ENCODE measurements around the gene ADTRP. TPM values are rescaled to one million over a fixed set of nuclear protein-coding genes. Genes with fewer than 3 reads are reported as not detected.

The ADTRP gene
- total and polyA plus RNA-seq, 2 experiments from 2014 or later = not detected

DNA sequence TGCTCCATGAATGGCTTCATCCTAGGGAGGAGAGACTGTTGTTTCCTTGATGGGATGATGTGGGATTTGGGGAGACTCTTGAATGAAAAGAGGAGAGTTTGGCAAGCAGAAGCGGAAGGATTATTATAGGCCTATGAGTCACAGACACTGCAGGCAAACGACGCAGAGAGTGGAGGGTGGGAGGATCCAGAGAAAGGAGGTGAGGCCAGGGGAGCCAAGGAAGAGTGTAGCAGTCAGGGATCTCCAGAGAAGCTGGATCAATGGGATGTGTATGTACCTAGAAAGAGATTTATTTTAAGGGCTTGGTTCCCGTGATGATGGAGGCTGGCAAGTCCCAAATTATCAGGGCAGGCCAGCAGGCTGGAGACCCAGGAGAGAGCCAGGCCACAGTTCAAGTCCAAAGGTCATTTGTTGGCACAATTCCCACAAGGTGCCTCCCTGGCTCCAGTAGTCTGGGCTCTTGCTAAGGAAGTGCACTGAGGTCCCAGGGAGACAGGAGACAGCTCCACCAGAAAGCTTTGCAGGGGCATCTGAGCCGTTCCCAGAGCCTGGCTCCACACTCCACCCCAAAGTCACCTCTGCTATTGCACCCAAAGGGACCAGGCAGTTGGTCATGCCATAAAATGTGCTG is 76.0 kb downstream of the ADTRP start:
- H3K36me3 ChIP-seq = no peaks in the 10 kb centered on the region
- no peaks in the 10 kb centered on the region for H3K27me3 ChIP-seq
- peak in 1 of 2 donors; percentile 64 for DNase-seq (ENCODE audit: low read depth in 1 of 2, low spot score in 1 of 2)
- no peaks in the 10 kb centered on the region for H3K9me3 ChIP-seq (ENCODE audit: low read depth)
- H3K4me1 ChIP-seq (ENCODE audit: low read depth) = no peaks in the 10 kb centered on the region
- TF ChIP-seq, protein P1, sequence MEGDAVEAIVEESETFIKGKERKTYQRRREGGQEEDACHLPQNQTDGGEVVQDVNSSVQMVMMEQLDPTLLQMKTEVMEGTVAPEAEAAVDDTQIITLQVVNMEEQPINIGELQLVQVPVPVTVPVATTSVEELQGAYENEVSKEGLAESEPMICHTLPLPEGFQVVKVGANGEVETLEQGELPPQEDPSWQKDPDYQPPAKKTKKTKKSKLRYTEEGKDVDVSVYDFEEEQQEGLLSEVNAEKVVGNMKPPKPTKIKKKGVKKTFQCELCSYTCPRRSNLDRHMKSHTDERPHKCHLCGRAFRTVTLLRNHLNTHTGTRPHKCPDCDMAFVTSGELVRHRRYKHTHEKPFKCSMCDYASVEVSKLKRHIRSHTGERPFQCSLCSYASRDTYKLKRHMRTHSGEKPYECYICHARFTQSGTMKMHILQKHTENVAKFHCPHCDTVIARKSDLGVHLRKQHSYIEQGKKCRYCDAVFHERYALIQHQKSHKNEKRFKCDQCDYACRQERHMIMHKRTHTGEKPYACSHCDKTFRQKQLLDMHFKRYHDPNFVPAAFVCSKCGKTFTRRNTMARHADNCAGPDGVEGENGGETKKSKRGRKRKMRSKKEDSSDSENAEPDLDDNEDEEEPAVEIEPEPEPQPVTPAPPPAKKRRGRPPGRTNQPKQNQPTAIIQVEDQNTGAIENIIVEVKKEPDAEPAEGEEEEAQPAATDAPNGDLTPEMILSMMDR (IDR thresholded peaks at IDR 0.05; ENCODE audit: low read depth, low read length) = no peak
- H3K4me3 ChIP-seq = no peak overlapping the region
- H3K27ac ChIP-seq = no peak overlapping the region

DNA sequence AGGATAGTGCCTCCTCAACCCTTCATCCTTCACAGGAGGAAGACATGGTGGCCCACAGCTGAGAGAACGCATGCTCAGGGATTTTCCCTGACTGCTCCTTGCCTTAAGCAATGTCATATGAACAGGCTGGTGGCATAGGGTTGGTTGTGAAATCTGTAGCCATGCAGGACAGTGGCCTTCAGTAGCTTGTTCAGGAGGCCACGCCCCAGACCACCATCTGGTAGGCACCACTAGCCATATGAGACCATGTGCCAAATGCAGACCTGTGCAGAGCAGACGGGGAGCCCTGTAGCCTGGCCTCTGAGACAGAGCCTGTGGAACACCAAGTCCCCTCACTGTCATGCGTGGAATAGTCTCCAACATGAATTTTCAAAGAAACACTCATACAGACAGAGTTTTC is 76.5 kb downstream of the ADTRP start:
- no peaks in the 10 kb centered on the region for H3K4me1 ChIP-seq (ENCODE audit: low read depth)
- H3K36me3 ChIP-seq = no peaks in the 10 kb centered on the region
- no peaks in the 10 kb centered on the region for H3K9me3 ChIP-seq (ENCODE audit: low read depth)
- DNase-seq (ENCODE audit: low read depth in 1 of 2, low spot score in 1 of 2) = no peak
- no peaks in the 10 kb centered on the region for H3K27me3 ChIP-seq
- no peak overlapping the region for H3K4me3 ChIP-seq
- TF ChIP-seq, protein P1 (IDR thresholded peaks at IDR 0.05; ENCODE audit: low read depth, low read length) = no peak
- no peak overlapping the region for H3K27ac ChIP-seq

DNA sequence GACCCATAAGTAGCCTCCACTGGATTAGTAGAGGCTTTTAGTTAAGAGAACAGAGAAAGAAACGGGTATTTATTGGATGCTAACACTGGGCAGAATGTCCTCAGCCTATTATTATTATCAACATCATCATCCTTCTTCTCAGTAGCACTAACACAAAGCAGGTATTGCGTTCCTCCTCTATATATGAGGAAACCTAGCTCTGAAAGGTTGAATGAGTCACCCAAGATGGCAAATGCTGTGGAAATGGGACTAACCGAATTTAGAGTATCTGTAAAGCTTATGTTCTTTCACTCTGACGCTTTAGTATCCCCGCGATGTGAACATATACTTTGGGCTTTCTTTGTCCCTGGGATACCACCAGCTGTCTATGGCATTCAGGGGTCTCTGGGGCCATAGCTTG is 77.0 kb downstream of the ADTRP start:
- Histone ChIP-seq H3K4me3 (no peak overlapping the region), H3K27ac (no peak overlapping the region), H3K4me1 (ENCODE audit: low read depth) (no peaks in the 10 kb centered on the region), H3K36me3 (no peaks in the 10 kb centered on the region), H3K9me3 (ENCODE audit: low read depth) (no peaks in the 10 kb centered on the region), H3K27me3 (no peaks in the 10 kb centered on the region)
- DNase-seq (ENCODE audit: low read depth in 1 of 2, low spot score in 1 of 2) = no peak
- TF ChIP-seq, protein P1 (IDR thresholded peaks at IDR 0.05; ENCODE audit: low read depth, low read length) = no peak

DNA sequence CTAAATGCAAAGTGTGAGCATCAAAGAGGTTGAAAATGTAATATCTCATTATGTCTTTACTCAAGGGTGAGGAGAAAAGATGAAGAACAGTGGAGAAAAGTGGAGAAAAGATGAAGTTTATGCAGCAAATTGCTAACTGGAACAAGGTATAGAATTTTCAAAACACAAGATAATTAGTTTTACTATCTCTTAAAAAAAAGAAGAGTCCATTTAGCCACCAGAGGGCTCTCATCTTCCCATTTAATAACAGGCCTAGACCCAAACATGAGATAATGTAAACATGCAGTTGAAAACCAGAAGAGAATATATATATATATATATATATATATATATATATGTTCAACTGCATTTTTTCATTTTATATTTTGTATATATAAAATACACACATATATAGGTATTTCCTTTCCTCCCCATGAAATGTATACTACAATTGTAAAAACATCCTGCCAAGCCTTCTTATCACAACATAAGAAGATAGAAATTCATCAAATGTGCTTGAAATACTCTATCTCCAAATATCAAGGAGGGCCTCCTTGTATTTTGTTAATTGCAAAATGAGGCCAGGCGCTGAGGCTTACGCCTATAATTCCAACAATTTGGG is 78.4 kb downstream of the ADTRP start:
- H3K9me3 ChIP-seq (ENCODE audit: low read depth) = no peaks in the 10 kb centered on the region
- no peaks in the 10 kb centered on the region for H3K4me1 ChIP-seq (ENCODE audit: low read depth)
- DNase-seq (ENCODE audit: low read depth in 1 of 2, low spot score in 1 of 2) = peak; percentile 61 to 75
- no peaks in the 10 kb centered on the region for H3K27me3 ChIP-seq
- no peaks in the 10 kb centered on the region for H3K36me3 ChIP-seq
- no peak overlapping the region for H3K4me3 ChIP-seq
- H3K27ac ChIP-seq = no peak overlapping the region
- TF ChIP-seq, protein P1 (IDR thresholded peaks at IDR 0.05; ENCODE audit: low read depth, low read length) = peak; percentile 37

DNA sequence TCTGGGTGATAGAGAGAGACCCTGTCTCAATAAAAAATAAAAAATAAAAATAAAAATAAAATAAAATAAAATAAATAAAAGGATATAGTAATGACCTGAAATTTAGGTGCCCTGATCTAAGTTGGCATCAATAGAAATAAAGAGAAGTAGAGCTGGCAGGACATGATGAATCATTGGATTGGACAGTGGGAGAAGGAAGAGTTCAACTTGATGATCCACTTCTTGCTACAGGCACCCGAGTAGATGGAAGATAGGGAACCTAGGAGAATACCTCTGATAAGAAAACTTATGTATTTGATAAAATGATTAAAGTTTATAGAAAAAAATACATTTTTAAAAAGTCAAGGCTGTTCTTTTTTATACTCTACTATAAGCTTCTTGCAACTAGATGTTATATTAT is 79.0 kb downstream of the ADTRP start:
- Histone ChIP-seq H3K36me3 (no peaks in the 10 kb centered on the region), H3K27ac (no peak overlapping the region), H3K4me3 (no peak overlapping the region), H3K9me3 (ENCODE audit: low read depth) (no peaks in the 10 kb centered on the region), H3K4me1 (ENCODE audit: low read depth) (no peaks in the 10 kb centered on the region), H3K27me3 (no peaks in the 10 kb centered on the region)
- TF ChIP-seq, protein P1 (IDR thresholded peaks at IDR 0.05; ENCODE audit: low read depth, low read length) = no peak
- DNase-seq (ENCODE audit: low read depth in 1 of 2, low spot score in 1 of 2) = no peak
